ENCODE measurements around the gene CSRP1. TPM values are rescaled to one million over a fixed set of nuclear protein-coding genes. Genes with fewer than 3 reads are reported as not detected.

Gene CSRP1
- total and polyA plus RNA-seq, 9 of the 15 experiments (the other 6 are each of a cell fraction or from before 2014, with no cell fraction given), result 6.8 to 39.4 (median 23.7) TPM

DNA sequence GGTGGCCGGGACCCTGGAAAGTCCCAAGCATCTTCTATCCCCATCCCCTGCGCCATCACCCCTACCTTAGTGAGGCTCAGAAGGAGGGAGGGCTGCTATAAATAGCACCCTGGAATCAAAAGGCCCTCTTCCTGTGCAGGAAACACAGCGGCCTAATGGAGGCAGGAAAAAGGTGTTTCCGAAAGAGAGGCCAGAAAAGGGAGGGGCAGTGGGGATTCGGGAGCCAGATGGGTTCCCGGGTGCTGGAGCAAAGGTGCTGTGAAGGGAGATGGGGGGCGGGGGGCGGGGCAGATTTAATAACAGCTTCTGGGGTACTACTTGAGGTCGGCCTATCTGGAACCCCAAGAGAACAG is 48.6 kb upstream of the CSRP1 start (continued):
- TF ChIP-seq, protein P1, sequence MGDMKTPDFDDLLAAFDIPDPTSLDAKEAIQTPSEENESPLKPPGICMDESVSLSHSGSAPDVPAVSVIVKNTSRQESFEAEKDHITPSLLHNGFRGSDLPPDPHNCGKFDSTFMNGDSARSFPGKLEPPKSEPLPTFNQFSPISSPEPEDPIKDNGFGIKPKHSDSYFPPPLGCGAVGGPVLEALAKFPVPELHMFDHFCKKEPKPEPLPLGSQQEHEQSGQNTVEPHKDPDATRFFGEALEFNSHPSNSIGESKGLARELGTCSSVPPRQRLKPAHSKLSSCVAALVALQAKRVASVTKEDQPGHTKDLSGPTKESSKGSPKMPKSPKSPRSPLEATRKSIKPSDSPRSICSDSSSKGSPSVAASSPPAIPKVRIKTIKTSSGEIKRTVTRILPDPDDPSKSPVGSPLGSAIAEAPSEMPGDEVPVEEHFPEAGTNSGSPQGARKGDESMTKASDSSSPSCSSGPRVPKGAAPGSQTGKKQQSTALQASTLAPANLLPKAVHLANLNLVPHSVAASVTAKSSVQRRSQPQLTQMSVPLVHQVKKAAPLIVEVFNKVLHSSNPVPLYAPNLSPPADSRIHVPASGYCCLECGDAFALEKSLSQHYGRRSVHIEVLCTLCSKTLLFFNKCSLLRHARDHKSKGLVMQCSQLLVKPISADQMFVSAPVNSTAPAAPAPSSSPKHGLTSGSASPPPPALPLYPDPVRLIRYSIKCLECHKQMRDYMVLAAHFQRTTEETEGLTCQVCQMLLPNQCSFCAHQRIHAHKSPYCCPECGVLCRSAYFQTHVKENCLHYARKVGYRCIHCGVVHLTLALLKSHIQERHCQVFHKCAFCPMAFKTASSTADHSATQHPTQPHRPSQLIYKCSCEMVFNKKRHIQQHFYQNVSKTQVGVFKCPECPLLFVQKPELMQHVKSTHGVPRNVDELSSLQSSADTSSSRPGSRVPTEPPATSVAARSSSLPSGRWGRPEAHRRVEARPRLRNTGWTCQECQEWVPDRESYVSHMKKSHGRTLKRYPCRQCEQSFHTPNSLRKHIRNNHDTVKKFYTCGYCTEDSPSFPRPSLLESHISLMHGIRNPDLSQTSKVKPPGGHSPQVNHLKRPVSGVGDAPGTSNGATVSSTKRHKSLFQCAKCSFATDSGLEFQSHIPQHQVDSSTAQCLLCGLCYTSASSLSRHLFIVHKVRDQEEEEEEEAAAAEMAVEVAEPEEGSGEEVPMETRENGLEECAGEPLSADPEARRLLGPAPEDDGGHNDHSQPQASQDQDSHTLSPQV (IDR thresholded peaks at IDR 0.05), result no peak

DNA sequence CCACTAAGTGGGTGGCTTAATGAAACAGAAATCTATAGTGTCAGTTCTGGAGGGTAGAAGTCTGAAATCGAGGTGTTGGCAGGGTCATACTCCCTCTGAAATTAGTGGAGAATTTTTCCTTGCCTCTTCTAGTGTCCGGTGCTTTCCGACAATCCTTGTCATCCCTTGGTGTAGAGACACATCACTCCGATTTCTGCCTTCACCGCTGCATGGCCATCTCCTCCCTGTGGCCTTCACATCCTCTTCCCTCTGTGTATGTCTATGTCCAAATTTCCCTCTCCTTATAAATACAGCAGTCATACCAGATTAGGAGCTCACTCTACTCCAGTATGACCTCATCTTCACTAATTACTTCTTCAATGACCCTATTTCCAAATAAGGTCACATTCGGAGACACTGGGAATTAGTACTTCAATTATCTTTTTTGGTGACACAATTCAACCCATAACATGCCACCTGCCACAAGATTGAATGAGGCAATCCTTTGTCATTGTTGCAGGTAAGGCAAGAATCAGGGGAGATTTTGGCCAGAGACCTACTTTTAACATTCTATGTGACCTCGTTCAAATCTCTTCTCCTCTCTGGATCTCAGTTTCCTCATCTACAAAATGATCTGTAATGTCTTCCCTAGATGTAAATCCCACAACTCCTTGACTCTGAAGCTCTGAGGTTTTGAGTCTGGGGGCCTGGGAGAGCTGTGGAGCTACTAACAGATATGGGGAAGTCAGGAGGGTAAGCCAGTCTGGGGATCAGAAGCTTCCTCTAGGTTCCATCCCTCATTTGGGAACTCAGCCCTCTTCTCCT is 48.1 kb upstream of the CSRP1 start:
- 51% methylated on average over 7 of the region's 7 CpGs for WGBS (ENCODE audit: insufficient coverage, low coverage, missing lambda C conversion rate)
- intact Hi-C loops (cut with micrococcal nuclease) (no loop called here), in situ Hi-C loops (cut with MboI) (loop anchor here (5.0 kb wide), 2 partner anchors 227 to 252 kb away; no protein-coding TSS in a partner anchor)
- no TSS peak for BruUV-seq (replicated peaks)
- H3K79me2 ChIP-seq (ENCODE audit: control insufficient read depth, insufficient read depth, low read length), result no peaks in the 10 kb centered on the region
- ChIA-PET CTCF (ENCODE audit: low intra/inter-chr PET ratio) (no interaction called here), POLR2A (interaction anchor here (1.3 to 1.4 kb wide), 2 partner anchors 11 to 234 kb away, joined by 3 read pairs; no protein-coding TSS in a partner anchor)
- no peak for ATAC-seq
- no peak overlapping the region for H3K27ac ChIP-seq (ENCODE audit: extremely low read depth, low read depth, low read length)
- H4K20me1 ChIP-seq (replicated peaks; ENCODE audit: control insufficient read depth, insufficient read depth, low read length), result no peaks in the 10 kb centered on the region
- no peak overlapping the region for H3K4me3 ChIP-seq
- no peak overlapping the region for H3K9ac ChIP-seq (ENCODE audit: insufficient read depth in 1 of 2, low read depth in 2 of 2, low read length in 2 of 2)
- no peak for FAIRE-seq
- H3K4me2 ChIP-seq (ENCODE audit: insufficient read depth, low read length), result no peak overlapping the region
- no peaks in the 10 kb centered on the region for H3K36me3 ChIP-seq (ENCODE audit: control insufficient read depth, insufficient read depth, low read length)
- H3K4me1 ChIP-seq (replicated peaks in 1 of 2; ENCODE audit: control insufficient read depth in 2 of 2, insufficient read depth in 2 of 2, low read length in 2 of 2), result peaks cover 9 to 50% of the 10 kb centered on the region in 2 experiments
- no peaks in the 10 kb centered on the region for H3K27me3 ChIP-seq (ENCODE audit: control insufficient read depth in 2 of 2, insufficient read depth in 2 of 2, low read length in 2 of 2)
- no peak for DNase-seq (ENCODE audit: extremely low read depth in 1 of 4, low spot score in 3 of 4)
- H3K9me3 ChIP-seq (replicated peaks; ENCODE audit: control insufficient read depth, insufficient read depth, low read depth, low read length), result no peaks in the 10 kb centered on the region
- H3K9me1 ChIP-seq (ENCODE audit: control insufficient read depth, insufficient read depth, low read length), result no peaks in the 10 kb centered on the region
- H2AFZ ChIP-seq (ENCODE audit: low read depth, low read length), result peak overlapping the region; percentile 66
- TF ChIP-seq POLR2G (IDR thresholded peaks at IDR 0.05; ENCODE audit: low read depth, low read length) (no peak), WHSC1 (IDR thresholded peaks at IDR 0.05; ENCODE audit: low read length) (no peak), SAFB (IDR thresholded peaks at IDR 0.05; ENCODE audit: borderline replicate concordance, low read depth, low read length) (no peak), JUN (IDR thresholded peaks at IDR 0.05; ENCODE audit: borderline replicate concordance, low read depth, low read length) (0 out of 2 replicates have a peak, but pooled peaks have one; percentile 40), JUN (CRISPR knock-in tag; IDR thresholded peaks at IDR 0.05; ENCODE audit: borderline replicate concordance) (no peak), TCF7 (IDR thresholded peaks at IDR 0.05; ENCODE audit: borderline replicate concordance) (no peak), FOSL1 (tag; conservative IDR thresholded peaks at IDR 0.05) (peak; percentile 49; the same call in 1 of the 2 replicates), CTBP1 (IDR thresholded peaks at IDR 0.05; ENCODE audit: borderline replicate concordance) (no peak), NR3C1 (CRISPR knock-in tag; IDR thresholded peaks at IDR 0.05) (no peak), MAFK (IDR thresholded peaks at IDR 0.05; ENCODE audit: low read length) (no peak)
- TF ChIP-seq, protein P2, sequence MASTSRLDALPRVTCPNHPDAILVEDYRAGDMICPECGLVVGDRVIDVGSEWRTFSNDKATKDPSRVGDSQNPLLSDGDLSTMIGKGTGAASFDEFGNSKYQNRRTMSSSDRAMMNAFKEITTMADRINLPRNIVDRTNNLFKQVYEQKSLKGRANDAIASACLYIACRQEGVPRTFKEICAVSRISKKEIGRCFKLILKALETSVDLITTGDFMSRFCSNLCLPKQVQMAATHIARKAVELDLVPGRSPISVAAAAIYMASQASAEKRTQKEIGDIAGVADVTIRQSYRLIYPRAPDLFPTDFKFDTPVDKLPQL (IDR thresholded peaks at IDR 0.05; ENCODE audit: extremely low read depth, insufficient read length), result no peak
- TF ChIP-seq, protein P3, sequence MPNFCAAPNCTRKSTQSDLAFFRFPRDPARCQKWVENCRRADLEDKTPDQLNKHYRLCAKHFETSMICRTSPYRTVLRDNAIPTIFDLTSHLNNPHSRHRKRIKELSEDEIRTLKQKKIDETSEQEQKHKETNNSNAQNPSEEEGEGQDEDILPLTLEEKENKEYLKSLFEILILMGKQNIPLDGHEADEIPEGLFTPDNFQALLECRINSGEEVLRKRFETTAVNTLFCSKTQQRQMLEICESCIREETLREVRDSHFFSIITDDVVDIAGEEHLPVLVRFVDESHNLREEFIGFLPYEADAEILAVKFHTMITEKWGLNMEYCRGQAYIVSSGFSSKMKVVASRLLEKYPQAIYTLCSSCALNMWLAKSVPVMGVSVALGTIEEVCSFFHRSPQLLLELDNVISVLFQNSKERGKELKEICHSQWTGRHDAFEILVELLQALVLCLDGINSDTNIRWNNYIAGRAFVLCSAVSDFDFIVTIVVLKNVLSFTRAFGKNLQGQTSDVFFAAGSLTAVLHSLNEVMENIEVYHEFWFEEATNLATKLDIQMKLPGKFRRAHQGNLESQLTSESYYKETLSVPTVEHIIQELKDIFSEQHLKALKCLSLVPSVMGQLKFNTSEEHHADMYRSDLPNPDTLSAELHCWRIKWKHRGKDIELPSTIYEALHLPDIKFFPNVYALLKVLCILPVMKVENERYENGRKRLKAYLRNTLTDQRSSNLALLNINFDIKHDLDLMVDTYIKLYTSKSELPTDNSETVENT (CRISPR knock-in tag; IDR thresholded peaks at IDR 0.05), result no peak
